ENCODE data around the gene TSEN15. TPM values are rescaled to one million over a fixed set of nuclear protein-coding genes. Genes with fewer than 3 reads are reported as not detected.

TSEN15 gene
- total RNA-seq, 1 donor from 2014 or later, result 44.9 TPM

GRCh38 chr1:184112176-184112948 lies 60.8 kb downstream of the TSEN15 start:
- intact Hi-C loops (cut with micrococcal nuclease), result no loop called here

GRCh38 chr1:184113251-184113650 lies 61.7 kb downstream of the TSEN15 start:
- Mint-ChIP-seq H3K4me3 (no peak overlapping the region), H3K4me1 (peaks cover 8% of the 10 kb centered on the region), H3K36me3 (ENCODE audit: low read depth) (peaks cover 1% of the 10 kb centered on the region), H3K27ac (no peak overlapping the region), H3K9me3 (no peaks in the 10 kb centered on the region), H3K27me3 (no peaks in the 10 kb centered on the region)
- intact Hi-C loops (cut with micrococcal nuclease), result no loop called here
- no peak for DNase-seq

More at GRCh38 chr1:184112176-184112948, 60.8 kb downstream of the TSEN15 start:
- Mint-ChIP-seq H3K4me3 (no peak overlapping the region), H3K27ac (no peak overlapping the region), H3K4me1 (peaks cover 8% of the 10 kb centered on the region), H3K9me3 (no peaks in the 10 kb centered on the region), H3K36me3 (ENCODE audit: low read depth) (peaks cover 1% of the 10 kb centered on the region), H3K27me3 (no peaks in the 10 kb centered on the region)
- DNase-seq, result no peak

GRCh38 chr1:184114818-184115398 lies 63.4 kb downstream of the TSEN15 start:
- intact Hi-C loops (cut with micrococcal nuclease), result no loop called here
- Mint-ChIP-seq H3K9me3 (no peaks in the 10 kb centered on the region), H3K4me1 (peaks cover 8% of the 10 kb centered on the region), H3K36me3 (ENCODE audit: low read depth) (no peaks in the 10 kb centered on the region), H3K27ac (no peak overlapping the region), H3K4me3 (no peak overlapping the region), H3K27me3 (no peaks in the 10 kb centered on the region)
- DNase-seq, result no peak

- DNase-seq, result no peak
- no peak overlapping the region for H3K4me3 Mint-ChIP-seq
- peaks cover 3% of the 10 kb centered on the region for H3K4me1 Mint-ChIP-seq
- no peaks in the 10 kb centered on the region for H3K36me3 Mint-ChIP-seq (ENCODE audit: low read depth)
- no peak overlapping the region for H3K27ac Mint-ChIP-seq
- H3K27me3 Mint-ChIP-seq, result no peaks in the 10 kb centered on the region
- intact Hi-C loops (cut with micrococcal nuclease), result no loop called here
- H3K9me3 Mint-ChIP-seq, result no peaks in the 10 kb centered on the region
Observed at GRCh38 chr1:184116287-184116686, 64.8 kb downstream of the TSEN15 start.

- Mint-ChIP-seq H3K27ac (no peak overlapping the region), H3K36me3 (ENCODE audit: low read depth) (no peaks in the 10 kb centered on the region), H3K27me3 (no peaks in the 10 kb centered on the region), H3K4me3 (no peak overlapping the region), H3K9me3 (no peaks in the 10 kb centered on the region), H3K4me1 (peaks cover 3% of the 10 kb centered on the region)
- intact Hi-C loops (cut with micrococcal nuclease), result no loop called here
- no peak for DNase-seq
Observed at GRCh38 chr1:184118046-184118445, 66.5 kb downstream of the TSEN15 start.

Other genes with a start within 250 kb of the TSEN15 start
- gene RGL1, start 246.6 kb upstream of the TSEN15 start, total RNA-seq, result 1.7 and 2.0 TPM in 2 replicates
- gene COLGALT2, start 14.0 kb upstream of the TSEN15 start, total RNA-seq, result 1.3 and 1.7 TPM in 2 replicates

Measured in activated CD4-positive, alpha-beta T cell treated with anti-CD3 and anti-CD28 coated beads, Interleukin-2, amount 10 ng/mL, durations not matched to agents 24 days and 14 days (primary cell).